ENCODE measurements around the gene CCNL1. TPM values are rescaled to one million over a fixed set of nuclear protein-coding genes. Genes with fewer than 3 reads are reported as not detected.
"Not testable (repeated sequence)": the region's sequence is repeated elsewhere in the genome, so short reads cannot be mapped to it uniquely, and the experiment has no call there.

The CCNL1 gene
- total RNA-seq, 1 donor, result 175 TPM

DNA sequence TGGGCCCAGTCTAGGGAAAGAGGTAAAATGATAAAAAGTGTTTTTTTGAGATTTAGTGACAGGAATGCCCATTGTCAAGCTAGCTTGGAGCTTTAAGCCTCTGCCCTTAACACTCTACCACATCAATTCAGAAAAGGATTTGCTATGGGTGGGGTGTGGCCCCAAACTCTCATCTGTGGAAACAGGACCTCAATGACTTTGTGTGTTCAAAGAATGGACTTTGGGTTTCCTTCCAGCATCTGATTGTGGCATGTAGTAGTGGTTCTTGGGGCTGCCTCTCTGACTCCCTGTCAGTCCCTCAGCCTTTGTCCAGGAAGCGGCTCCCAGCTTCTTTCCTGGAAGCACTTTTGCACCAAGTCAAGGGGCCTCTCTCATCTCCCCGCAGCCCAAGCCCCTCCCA lies 56.1 kb downstream of the CCNL1 start:
- DNase-seq (ENCODE audit: low read depth), result no peak
- TF ChIP-seq, protein P1, sequence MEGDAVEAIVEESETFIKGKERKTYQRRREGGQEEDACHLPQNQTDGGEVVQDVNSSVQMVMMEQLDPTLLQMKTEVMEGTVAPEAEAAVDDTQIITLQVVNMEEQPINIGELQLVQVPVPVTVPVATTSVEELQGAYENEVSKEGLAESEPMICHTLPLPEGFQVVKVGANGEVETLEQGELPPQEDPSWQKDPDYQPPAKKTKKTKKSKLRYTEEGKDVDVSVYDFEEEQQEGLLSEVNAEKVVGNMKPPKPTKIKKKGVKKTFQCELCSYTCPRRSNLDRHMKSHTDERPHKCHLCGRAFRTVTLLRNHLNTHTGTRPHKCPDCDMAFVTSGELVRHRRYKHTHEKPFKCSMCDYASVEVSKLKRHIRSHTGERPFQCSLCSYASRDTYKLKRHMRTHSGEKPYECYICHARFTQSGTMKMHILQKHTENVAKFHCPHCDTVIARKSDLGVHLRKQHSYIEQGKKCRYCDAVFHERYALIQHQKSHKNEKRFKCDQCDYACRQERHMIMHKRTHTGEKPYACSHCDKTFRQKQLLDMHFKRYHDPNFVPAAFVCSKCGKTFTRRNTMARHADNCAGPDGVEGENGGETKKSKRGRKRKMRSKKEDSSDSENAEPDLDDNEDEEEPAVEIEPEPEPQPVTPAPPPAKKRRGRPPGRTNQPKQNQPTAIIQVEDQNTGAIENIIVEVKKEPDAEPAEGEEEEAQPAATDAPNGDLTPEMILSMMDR (IDR thresholded peaks at IDR 0.05; ENCODE audit: insufficient read depth, low read depth, low read length), result no peak
- H3K4me3 ChIP-seq (ENCODE audit: low read depth, low read length), result no peak overlapping the region

DNA sequence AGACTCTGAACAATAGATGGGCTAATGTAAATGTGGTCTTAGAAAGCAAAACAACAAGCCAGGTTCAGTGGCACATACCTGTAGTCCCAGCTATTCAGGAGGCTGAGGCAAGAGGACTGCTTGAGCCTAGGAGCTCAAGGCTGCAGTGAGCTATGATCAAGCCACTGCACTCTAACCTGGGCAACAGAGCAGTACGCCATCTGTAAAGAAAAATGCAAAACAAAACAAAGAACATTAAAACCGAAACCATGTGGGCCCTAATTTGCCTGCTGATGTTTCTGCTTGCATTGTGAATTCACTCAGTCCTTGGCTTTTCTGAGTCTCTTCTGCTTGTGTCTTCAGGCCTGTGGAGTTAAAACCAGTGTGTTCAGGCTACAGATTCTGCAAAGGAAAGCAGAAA lies 56.7 kb downstream of the CCNL1 start:
- H3K4me3 ChIP-seq (ENCODE audit: low read depth, low read length), result no peak overlapping the region
- DNase-seq (ENCODE audit: low read depth), result no peak
- TF ChIP-seq, protein P1 (IDR thresholded peaks at IDR 0.05; ENCODE audit: insufficient read depth, low read depth, low read length), result no peak

DNA sequence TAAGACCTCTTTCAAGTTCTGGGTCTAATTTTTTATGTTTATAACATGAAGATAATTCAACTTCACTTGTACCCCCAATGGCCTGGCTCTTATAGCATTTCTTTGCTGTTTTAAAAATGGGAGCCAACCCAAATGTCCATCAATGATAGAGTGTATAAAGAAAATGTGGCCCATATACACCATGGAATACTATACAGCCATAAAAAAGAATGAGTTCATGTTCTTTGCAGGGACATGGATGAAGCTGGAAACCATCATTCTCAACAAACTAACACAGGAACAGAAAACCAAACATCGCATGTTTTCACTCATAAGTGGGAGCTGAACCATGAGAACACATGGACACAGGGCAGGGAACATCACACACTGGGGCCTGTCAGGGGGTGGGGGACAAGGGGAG lies 57.4 kb downstream of the CCNL1 start:
- not testable (repeated sequence) for H3K4me3 ChIP-seq (ENCODE audit: low read depth, low read length); DNase-seq (ENCODE audit: low read depth)

DNA sequence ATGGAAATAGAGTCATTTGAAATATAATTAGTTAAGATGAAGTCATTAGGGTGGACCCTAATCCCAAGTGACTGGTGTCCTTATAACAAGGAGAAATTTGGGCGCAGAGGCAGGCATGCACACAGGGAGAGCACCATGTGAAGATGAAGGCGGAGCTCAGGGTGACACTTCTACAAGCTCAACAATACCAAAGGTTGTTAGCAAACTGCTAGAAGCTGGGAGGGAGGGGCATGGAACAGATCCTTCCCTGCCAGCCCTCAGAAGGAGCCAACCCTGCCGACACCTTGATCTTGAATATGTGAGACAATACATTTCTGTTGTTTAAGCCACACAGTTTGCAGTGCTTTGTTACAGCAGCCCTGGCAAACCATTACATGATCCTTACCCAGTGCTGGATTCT lies 57.8 kb downstream of the CCNL1 start:
- DNase-seq (ENCODE audit: low read depth), result no peak
- no peak overlapping the region for H3K4me3 ChIP-seq (ENCODE audit: low read depth, low read length)
- TF ChIP-seq, protein P1 (IDR thresholded peaks at IDR 0.05; ENCODE audit: insufficient read depth, low read depth, low read length), result no peak

DNA sequence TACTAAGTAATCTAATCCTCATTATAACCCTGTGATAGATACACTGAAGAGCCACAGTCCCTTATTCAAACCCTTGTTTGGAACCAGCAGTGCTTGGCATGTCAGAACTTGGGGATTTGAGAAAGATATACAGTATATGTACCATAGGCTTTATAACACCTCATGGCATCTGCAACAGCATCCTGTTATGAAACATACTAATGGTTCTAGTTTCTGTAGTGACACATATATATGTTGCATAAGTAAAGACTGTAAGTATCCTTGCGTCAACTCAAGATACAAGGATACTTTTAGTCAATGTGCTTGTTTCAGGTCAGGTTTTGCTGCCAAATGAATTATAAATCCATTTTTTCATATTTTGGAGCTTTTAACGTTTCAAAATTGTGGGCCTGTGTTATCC lies 58.5 kb downstream of the CCNL1 start:
- TF ChIP-seq, protein P1 (IDR thresholded peaks at IDR 0.05; ENCODE audit: insufficient read depth, low read depth, low read length), result no peak
- peak; percentile 64 for DNase-seq (ENCODE audit: low read depth)
- no peak overlapping the region for H3K4me3 ChIP-seq (ENCODE audit: low read depth, low read length)

DNA sequence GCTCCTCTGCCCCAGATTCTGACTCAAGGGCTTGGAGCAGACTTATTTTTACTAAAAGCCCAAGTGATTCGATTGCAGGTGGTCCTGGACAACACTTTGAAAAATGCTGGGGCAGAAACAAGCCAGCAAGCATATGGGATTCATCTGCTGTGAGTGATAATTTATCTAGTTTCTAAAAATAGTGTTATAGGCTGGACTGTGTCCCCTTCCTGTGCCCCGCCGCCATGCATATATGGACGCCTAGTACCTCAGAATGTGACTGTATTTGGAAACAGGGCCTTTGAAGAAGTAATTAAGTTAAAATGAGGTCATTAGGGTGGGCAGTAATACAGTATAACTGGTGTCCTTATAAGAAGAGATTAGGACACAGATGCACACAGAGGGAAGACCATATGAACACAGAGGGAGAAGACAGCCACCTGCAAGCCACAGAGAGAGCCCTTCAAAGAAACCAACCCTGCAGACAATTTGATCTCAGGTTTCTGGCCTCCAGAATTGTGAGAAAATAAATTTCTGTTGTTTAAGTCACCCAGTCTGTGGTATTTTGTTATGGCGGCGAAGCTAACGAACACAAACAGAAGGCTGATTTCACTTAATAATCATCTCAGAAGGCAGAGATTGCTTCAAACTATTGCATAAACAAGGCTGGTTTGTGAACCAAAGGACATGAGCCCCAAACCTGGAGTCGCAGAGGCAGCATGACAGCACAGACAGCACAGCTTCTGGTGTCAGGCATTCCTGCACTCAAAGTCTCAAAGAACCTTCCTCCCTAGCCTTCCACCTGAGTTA lies 59.1 kb downstream of the CCNL1 start:
- DNase-seq (ENCODE audit: low read depth), result peak; percentile 74
- TF ChIP-seq, protein P1 (IDR thresholded peaks at IDR 0.05; ENCODE audit: insufficient read depth, low read depth, low read length), result no peak
- no peak overlapping the region for H3K4me3 ChIP-seq (ENCODE audit: low read depth, low read length)

DNA sequence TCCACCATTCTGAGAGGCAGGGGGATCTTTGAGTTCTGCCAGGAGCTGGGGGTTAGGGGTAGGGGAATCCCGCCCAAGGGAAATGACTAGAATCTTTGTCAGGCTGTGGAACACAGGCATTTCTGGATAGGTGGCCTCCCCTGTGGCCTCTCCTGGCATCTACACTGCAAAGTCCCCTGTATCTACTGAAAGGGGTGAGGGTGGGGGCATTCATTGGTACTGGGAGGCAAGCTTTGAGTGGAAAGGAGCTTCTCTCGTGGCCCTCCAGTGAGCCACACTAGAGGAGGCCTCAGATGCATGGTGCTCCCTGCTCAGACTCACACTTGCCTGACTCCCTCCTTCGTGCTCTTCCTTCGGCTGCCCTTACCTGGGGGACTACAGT lies 59.9 kb downstream of the CCNL1 start:
- no peak overlapping the region for H3K4me3 ChIP-seq (ENCODE audit: low read depth, low read length)
- no peak for DNase-seq (ENCODE audit: low read depth)
- TF ChIP-seq, protein P1 (IDR thresholded peaks at IDR 0.05; ENCODE audit: insufficient read depth, low read depth, low read length), result no peak
